Measurements from ENCODE around the gene ASB5. TPM values are rescaled to one million over a fixed set of nuclear protein-coding genes. Genes with fewer than 3 reads are reported as not detected.
"Not testable (repeated sequence)": the region's sequence is repeated elsewhere in the genome, so short reads cannot be mapped to it uniquely, and the experiment has no call there.

ASB5 gene
- total RNA-seq, 4 donors from 2014 or later: not detected

DNA sequence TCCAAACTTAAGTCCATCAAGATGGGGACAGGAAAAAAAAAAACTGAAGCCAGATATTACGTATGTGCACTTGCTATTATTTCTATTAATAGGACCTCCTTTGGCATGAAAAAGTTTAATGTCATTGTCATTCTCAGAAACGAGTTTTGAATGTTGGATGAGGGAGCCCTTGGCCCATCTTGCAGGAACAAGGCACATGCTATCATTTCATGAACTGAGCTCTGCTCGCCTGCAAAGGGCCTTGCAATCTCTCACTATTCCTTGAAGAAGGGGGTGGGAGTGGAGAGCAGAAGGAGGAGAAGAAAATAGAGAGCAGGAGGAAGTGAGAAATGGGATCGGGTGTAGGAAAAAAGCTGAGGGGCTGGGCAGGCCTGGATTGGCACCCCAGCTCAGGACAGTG lies 39.4 kb downstream of the ASB5 start:
- DNase-seq (ENCODE audit: low spot score in 2 of 2): no peak
- H3K27me3 ChIP-seq: no peaks in the 10 kb centered on the region
- H3K9me3 ChIP-seq: no peaks in the 10 kb centered on the region
- H3K4me3 ChIP-seq: no peak overlapping the region
- no peaks in the 10 kb centered on the region for H3K4me1 ChIP-seq
- H3K27ac ChIP-seq: no peak overlapping the region
- 54% methylated on average over 4 of the region's 4 CpGs for WGBS
- no peaks in the 10 kb centered on the region for H3K36me3 ChIP-seq
- no peak for TF ChIP-seq POLR2AphosphoS5 (IDR thresholded peaks at IDR 0.05)
- TF ChIP-seq POLR2A (IDR thresholded peaks at IDR 0.05): no peak
- TF ChIP-seq CTCF (IDR thresholded peaks at IDR 0.05): no peak
- no peak for TF ChIP-seq EP300 (IDR thresholded peaks at IDR 0.05)

GRCh38 chr4:176226736-176227135 lies 42.3 kb downstream of the ASB5 start:
- WGBS: 78% methylated on average over 5 of the region's 5 CpGs
- no peak overlapping the region for H3K27ac ChIP-seq
- no peaks in the 10 kb centered on the region for H3K9me3 ChIP-seq
- H3K4me3 ChIP-seq: no peak overlapping the region
- no peaks in the 10 kb centered on the region for H3K36me3 ChIP-seq
- TF ChIP-seq EP300 (IDR thresholded peaks at IDR 0.05): no peak
- no peak for TF ChIP-seq POLR2AphosphoS5 (IDR thresholded peaks at IDR 0.05)
- TF ChIP-seq POLR2A (IDR thresholded peaks at IDR 0.05): no peak
- TF ChIP-seq CTCF (IDR thresholded peaks at IDR 0.05): no peak
- DNase-seq (ENCODE audit: low spot score in 2 of 2): no peak
- no peaks in the 10 kb centered on the region for H3K27me3 ChIP-seq
- H3K4me1 ChIP-seq: no peaks in the 10 kb centered on the region

GRCh38 chr4:176223561-176223960 lies 45.5 kb downstream of the ASB5 start:
- no peak for TF ChIP-seq CTCF (IDR thresholded peaks at IDR 0.05)
- TF ChIP-seq POLR2A (IDR thresholded peaks at IDR 0.05): no peak
- no peak for TF ChIP-seq POLR2AphosphoS5 (IDR thresholded peaks at IDR 0.05)
- TF ChIP-seq EP300 (IDR thresholded peaks at IDR 0.05): no peak
- no peaks in the 10 kb centered on the region for H3K9me3 ChIP-seq

DNA sequence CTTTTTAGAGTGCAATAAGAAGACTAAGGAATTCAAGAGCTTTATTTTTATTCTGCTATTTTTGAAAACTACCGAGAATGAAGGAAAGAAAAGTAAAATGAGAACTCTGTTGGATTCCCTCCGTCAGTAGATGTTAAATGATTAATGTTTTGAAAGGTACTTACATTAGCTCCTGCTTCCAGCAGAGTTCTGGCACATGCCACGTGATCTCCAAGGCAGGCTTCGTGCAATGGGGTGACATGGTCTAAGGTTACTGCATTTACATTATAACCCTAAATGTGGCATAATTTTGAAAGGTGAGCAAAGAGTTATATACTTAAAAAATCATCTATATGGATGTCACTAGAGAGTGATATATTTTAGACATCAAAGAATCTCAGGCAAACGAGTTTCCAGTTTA lies 46.9 kb downstream of the ASB5 start:
- TF ChIP-seq POLR2A (IDR thresholded peaks at IDR 0.05) (no peak), POLR2AphosphoS5 (IDR thresholded peaks at IDR 0.05) (no peak), EP300 (IDR thresholded peaks at IDR 0.05) (no peak), CTCF (IDR thresholded peaks at IDR 0.05) (no peak)
- DNase-seq (ENCODE audit: low spot score in 2 of 2): no peak
- Histone ChIP-seq H3K27me3 (no peaks in the 10 kb centered on the region), H3K4me1 (no peaks in the 10 kb centered on the region), H3K36me3 (no peaks in the 10 kb centered on the region), H3K27ac (no peak overlapping the region), H3K4me3 (no peak overlapping the region), H3K9me3 (no peaks in the 10 kb centered on the region)
- WGBS: 42% methylated on average over 5 of the region's 5 CpGs

More at GRCh38 chr4:176223561-176223960, 45.5 kb downstream of the ASB5 start:
- DNase-seq (ENCODE audit: low spot score in 2 of 2): no peak
- no peaks in the 10 kb centered on the region for H3K4me1 ChIP-seq
- H3K36me3 ChIP-seq: no peaks in the 10 kb centered on the region
- no peak overlapping the region for H3K27ac ChIP-seq
- 81% methylated on average over 2 of the region's 2 CpGs for WGBS
- H3K4me3 ChIP-seq: no peak overlapping the region
- no peaks in the 10 kb centered on the region for H3K27me3 ChIP-seq

DNA sequence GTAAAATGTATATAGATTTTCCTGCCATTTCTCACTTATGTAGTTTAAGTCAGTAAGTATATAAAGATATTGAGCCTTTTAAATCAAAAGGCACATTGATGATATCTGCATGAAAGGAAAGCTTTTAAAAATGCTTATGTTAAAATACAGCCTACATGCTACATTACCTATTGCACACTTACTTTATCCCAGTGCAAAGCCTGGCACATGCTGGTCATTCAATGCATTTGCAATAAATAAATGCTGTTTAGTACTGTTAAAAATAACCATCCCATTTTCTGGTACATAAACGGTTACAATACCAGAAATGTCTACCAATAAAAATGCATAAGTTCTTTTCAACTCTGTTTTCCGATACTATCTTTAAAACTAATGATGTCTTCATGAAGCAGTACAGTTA lies 51.5 kb downstream of the ASB5 start:
- WGBS: 60% methylated on average over 2 of the region's 2 CpGs

DNA sequence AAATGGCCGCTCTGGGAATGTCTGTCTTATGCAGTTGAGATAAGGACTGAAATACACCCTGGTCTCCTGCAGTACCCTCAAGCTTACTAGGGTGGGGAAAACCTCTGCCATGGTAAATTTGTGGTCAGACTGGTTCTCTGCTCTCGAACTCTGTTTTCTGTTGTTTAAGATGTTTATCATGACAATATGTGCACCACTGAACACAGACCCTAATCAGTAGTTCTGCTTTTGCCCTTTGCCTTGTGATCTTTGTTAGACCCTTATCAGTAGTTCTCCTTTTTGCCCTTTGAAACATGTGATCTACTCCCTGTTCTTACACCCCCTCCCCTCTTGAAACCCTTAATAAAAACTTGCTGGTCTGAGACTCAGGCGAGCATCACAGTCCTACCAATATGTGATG lies 56.7 kb downstream of the ASB5 start:
- not testable (repeated sequence) for H3K9me3 ChIP-seq; H3K4me3 ChIP-seq; H3K27me3 ChIP-seq; H3K27ac ChIP-seq; DNase-seq (ENCODE audit: low spot score in 2 of 2); H3K36me3 ChIP-seq; H3K4me1 ChIP-seq
- 75% methylated on average over 3 of the region's 3 CpGs for WGBS

More for the DNA sequence above, 51.5 kb downstream of the ASB5 start:
- Histone ChIP-seq H3K4me3 (no peak overlapping the region), H3K27me3 (no peaks in the 10 kb centered on the region), H3K27ac (no peak overlapping the region), H3K36me3 (no peaks in the 10 kb centered on the region), H3K9me3 (no peaks in the 10 kb centered on the region), H3K4me1 (no peaks in the 10 kb centered on the region)
- DNase-seq (ENCODE audit: low spot score in 2 of 2): no peak
- TF ChIP-seq POLR2A (IDR thresholded peaks at IDR 0.05) (no peak), EP300 (IDR thresholded peaks at IDR 0.05) (no peak), CTCF (IDR thresholded peaks at IDR 0.05) (no peak), POLR2AphosphoS5 (IDR thresholded peaks at IDR 0.05) (no peak)
